Occipital lobe (tissue), 2 donors: ENCODE measurements around the gene LRRK2. TPM values are rescaled to one million over a fixed set of nuclear protein-coding genes. Genes with fewer than 3 reads are reported as not detected.
"Not testable (repeated sequence)": the region's sequence is repeated elsewhere in the genome, so short reads cannot be mapped to it uniquely, and the experiment has no call there.

Source experiments
- DNase-seq: peaks from one replicate; lab custom pipeline; 2025; lab: John Stamatoyannopoulos, UW
- total RNA-seq: library from RNA; depleted of rRNA; stranded (reverse); fragments of >200 nt; gene quantifications from one replicate; pipeline ENCODE4 v1.2.3, GENCODE V29; 2014

LRRK2 gene
- total RNA-seq, 1 donor from 2014 or later = 12.2 TPM

GRCh38 chr12:40248034-40248433 lies 23.2 kb downstream of the LRRK2 start:
- DNase-seq = no peak

GRCh38 chr12:40248585-40249297 lies 23.9 kb downstream of the LRRK2 start:
- no peak for DNase-seq

DNA sequence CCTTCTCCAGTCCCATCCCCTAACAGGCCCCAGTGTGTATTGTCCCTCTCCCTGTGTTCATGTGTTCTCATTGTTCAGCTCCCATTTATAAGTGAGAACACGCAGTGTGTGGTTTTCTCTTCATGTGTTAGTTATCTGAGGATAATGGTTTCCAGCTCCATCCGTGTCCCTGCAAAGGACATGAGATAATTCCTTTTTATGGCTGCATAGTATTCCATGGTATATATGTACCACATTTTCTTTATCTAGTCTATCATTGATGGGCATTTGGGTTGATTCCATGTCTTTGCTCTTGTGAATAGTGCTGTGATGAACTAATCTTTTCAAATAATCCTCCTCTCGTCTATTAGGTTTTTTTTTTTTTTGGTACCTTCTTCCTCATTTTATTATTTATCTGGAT lies 25.9 kb downstream of the LRRK2 start:
- not testable (repeated sequence) for DNase-seq

DNA sequence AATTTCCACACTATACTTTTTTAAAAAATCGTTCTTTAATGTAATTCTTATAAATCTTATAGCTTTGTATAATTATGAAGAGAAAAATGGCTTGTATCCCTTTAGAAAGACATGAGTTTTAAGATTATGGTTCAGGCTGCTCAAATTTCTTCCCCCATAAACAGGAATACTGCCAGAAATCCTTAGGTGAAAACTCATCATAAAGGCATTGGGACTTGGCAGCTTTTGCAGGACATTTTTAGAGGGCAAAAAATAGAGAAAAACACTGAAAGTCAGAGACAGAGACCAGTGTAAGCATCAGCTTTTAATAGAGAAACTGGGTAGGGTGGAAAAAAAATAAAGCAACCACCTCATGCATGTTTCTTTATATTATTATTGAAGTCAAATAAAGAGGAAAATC lies 29.1 kb downstream of the LRRK2 start:
- DNase-seq = no peak

DNA sequence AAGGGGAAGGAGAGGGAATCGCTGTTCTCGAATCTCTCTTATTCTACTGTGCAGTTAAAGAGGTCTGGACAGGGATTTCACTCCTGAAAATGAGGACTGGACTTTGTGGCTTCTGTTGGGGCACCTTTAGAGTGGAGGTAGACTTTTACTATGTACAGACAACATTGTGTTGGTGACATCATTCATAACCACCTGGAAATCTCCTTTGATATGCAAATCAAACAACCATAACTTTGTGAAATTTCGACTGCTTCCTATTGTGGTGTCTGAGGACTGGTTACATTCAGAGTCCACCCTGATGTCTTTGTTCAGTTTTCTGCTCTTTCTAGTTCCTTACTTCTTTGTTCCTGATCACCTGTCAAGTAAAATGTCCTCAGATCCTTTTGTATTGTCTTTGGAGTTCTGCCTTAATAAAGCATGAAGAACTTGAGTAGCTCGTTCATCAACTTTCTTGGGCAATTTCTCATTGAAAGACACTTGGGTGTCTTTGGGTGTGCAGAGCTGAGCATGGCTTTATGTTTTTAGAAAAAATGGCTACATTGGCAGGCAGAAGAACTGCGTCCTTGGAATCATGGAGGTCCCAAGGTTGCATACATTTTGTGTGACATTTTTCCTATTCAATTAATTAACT lies 29.8 kb downstream of the LRRK2 start:
- DNase-seq = no peak

- no peak for DNase-seq
Observed at GRCh38 chr12:40258371-40258770, 33.6 kb downstream of the LRRK2 start.

GRCh38 chr12:40261937-40262336 lies 37.1 kb downstream of the LRRK2 start:
- no peak for DNase-seq

GRCh38 chr12:40262657-40263056 lies 37.9 kb downstream of the LRRK2 start:
- no peak for DNase-seq

GRCh38 chr12:40263616-40264409 lies 39.0 kb downstream of the LRRK2 start:
- no peak for DNase-seq

DNA sequence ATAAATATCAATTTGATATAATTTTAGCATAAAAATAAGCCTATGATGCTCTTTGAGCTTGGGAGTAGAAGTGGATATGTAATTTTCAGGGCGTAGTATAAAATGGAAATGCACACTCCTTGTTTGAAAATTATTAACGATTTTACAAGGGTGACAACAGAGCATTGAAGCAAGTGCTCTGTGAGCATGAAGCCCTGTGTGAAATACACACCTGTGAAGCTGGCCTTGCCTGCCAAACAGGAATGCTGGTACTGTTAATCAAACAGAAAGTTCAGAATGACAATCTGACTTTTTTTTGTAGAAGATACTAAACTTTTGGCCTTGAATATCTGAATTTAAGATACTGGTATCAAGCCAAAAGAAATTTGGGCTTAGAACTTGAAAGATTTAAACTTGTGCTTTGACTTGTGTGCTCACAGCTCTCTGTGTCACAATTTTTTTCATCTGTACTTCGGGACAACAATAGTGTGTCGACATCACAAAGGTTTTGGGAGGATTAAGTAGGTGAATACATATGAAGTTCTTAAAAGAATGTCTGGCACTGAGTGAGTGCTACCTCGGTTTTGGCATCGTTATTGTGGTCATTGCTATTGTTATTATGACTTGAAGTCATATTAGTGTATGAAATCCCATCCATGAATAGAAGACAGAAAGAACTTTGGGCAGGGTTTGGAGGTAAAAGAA lies 47.3 kb downstream of the LRRK2 start:
- DNase-seq = no peak

DNA sequence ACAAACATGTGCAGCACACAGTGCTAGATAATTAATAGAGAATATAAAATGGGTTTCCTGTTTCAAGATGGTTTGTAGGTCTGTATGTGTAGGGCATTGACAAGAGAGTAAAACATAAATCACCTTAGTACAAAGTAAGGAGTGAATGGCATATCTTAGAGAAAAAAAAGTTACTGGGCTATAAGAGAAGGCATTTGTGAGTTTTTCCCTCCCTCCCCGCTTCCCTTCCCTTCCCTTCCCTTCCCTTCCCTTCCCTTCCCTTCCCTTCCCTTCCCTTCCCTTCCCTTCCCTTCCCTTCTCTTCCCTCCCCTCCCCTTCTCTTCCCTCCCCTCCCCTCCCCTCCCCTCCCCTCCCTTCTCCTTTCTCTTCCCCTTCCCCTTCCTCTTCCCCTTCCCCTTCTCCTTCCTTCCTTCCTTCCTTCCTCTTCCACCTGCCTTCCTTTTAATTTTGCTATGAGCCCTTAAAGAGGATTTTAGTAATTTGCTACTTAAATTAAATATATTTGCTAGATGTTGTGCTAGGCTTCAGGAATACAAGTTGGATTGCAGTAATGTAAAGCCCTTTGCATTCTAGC lies 57.1 kb downstream of the LRRK2 start:
- DNase-seq = no peak

DNA sequence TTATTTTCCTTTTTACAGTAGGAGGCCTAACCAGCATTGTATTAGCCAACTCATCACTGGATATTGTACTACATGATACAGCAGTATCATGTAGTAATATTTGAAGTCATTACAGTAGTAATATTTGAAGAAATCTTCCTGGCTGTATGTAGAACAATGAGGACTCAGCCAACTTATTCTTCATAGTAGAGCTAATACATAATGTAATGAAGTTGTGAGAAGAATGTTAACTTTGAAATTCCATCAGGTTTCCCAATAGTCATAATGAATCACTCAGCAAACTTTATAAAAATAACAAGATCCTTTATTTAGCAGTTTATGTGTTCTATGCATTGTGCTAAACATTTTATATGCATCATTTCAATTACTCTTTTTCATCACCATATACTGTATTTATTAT lies 61.8 kb downstream of the LRRK2 start:
- no peak for DNase-seq

- no peak for DNase-seq
Observed at GRCh38 chr12:40287369-40287975, 62.7 kb downstream of the LRRK2 start.

- no peak for DNase-seq
Observed at GRCh38 chr12:40292788-40293429, 68.1 kb downstream of the LRRK2 start.

- DNase-seq = no peak
Observed at GRCh38 chr12:40298341-40298740, 73.5 kb downstream of the LRRK2 start.

DNA sequence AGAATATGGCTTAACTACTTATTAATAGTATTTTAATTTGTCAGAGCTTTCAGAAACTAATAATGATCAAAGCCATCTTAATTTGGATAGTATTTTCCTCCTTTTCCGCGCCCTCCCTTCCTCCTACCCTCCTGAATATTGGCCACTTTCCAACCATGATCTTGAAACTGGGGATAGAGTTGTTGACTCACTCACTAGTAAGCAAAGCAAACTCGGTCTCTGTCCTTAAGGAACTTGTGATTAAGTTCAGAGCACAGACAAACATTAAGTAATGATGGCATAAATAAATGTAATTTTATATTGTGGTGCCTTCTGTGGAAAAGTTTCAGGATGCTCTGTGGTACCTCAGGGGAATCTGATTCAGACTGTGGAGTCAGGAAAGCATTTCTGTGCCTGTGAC lies 75.7 kb downstream of the LRRK2 start:
- no peak for DNase-seq

- no peak for DNase-seq
Observed at GRCh38 chr12:40309001-40309400, 84.2 kb downstream of the LRRK2 start.

DNA sequence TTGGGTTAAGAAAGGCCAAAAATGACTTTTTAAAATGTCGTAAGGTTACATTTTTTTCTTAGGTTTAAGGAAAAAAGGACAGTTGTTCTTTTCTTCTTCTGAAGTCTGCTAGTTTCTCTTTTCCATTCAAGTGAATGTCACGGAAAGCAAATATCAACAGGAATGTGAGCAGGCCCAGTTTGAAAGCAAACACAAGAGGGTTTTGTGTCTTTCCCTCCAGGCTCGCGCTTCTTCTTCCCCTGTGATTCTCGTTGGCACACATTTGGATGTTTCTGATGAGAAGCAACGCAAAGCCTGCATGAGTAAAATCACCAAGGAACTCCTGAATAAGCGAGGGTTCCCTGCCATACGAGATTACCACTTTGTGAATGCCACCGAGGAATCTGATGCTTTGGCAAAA lies 85.4 kb downstream of the LRRK2 start:
- DNase-seq = no peak

DNA sequence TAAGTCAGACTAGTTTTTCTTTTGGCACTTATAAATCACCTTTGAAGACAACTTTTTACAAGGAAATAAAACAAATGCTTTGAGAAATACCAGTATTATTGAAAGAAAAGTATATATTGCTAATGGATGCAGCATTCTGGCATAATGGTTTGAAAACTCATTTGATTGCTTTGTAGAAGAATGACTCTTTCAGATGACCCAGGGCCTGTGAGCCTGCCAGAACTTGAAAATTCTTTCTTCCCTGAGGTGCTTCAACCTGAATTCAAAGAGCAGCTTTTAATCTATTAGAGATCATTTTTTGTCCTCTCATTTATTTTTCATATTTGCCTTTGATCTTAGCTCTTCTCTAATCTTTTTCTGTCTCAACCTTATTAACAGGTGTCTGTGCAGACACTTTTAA lies 87.4 kb downstream of the LRRK2 start:
- DNase-seq = no peak

GRCh38 chr12:40312982-40313576 lies 88.3 kb downstream of the LRRK2 start:
- no peak for DNase-seq
